Eye (tissue), 1 donor: ENCODE results near the gene CEP128.

Experiments used
- DNase-seq: peaks from one replicate; pipeline ENCODE4 v3.0.0-alpha.2; 2015

The CEP128 gene

GRCh38 chr14:80606347-80606772 lies 335.2 kb downstream of the CEP128 start:
- peak; percentile 38 for DNase-seq

- peak; percentile 15 for DNase-seq
Observed at GRCh38 chr14:80605536-80605935, 336.0 kb downstream of the CEP128 start.

- peak; percentile 3 for DNase-seq
Observed at GRCh38 chr14:80602946-80603345, 338.6 kb downstream of the CEP128 start.

GRCh38 chr14:80587096-80587724 lies 354.3 kb downstream of the CEP128 start:
- DNase-seq = peak; percentile 15

GRCh38 chr14:80586131-80586530 lies 355.4 kb downstream of the CEP128 start:
- no peak for DNase-seq

GRCh38 chr14:80585506-80585835 lies 356.1 kb downstream of the CEP128 start:
- no peak for DNase-seq

- no peak for DNase-seq
Observed at GRCh38 chr14:80584744-80585505, 356.6 kb downstream of the CEP128 start.

GRCh38 chr14:80577599-80577998 lies 363.9 kb downstream of the CEP128 start:
- no peak for DNase-seq

- no peak for DNase-seq
Observed at GRCh38 chr14:80576401-80576800, 365.1 kb downstream of the CEP128 start.

GRCh38 chr14:80575763-80576162 lies 365.8 kb downstream of the CEP128 start:
- DNase-seq = no peak

GRCh38 chr14:80572666-80573065 lies 368.9 kb downstream of the CEP128 start:
- DNase-seq = no peak

GRCh38 chr14:80570930-80571298 lies 370.6 kb downstream of the CEP128 start:
- DNase-seq = no peak

GRCh38 chr14:80567905-80568536 lies 373.5 kb downstream of the CEP128 start:
- no peak for DNase-seq

GRCh38 chr14:80565001-80565400 lies 376.5 kb downstream of the CEP128 start:
- DNase-seq = no peak

GRCh38 chr14:80564051-80564450 lies 377.5 kb downstream of the CEP128 start:
- DNase-seq = no peak

GRCh38 chr14:80560800-80561657 lies 380.5 kb downstream of the CEP128 start:
- no peak for DNase-seq

- no peak for DNase-seq
Observed at GRCh38 chr14:80554139-80554538, 387.4 kb downstream of the CEP128 start.

GRCh38 chr14:80549141-80549540 lies 392.4 kb downstream of the CEP128 start:
- DNase-seq = no peak

- DNase-seq = no peak
Observed at GRCh38 chr14:80545935-80546854, 395.3 kb downstream of the CEP128 start.

GRCh38 chr14:80544366-80544765 lies 397.2 kb downstream of the CEP128 start:
- no peak for DNase-seq

GRCh38 chr14:80543211-80543610 lies 398.3 kb downstream of the CEP128 start:
- no peak for DNase-seq
